ENCODE measurements around the gene KRT81. TPM values are rescaled to one million over a fixed set of nuclear protein-coding genes. Genes with fewer than 3 reads are reported as not detected.

Gene KRT81
- total RNA-seq, 1 donor from 2014 or later = 0.83 TPM

DNA sequence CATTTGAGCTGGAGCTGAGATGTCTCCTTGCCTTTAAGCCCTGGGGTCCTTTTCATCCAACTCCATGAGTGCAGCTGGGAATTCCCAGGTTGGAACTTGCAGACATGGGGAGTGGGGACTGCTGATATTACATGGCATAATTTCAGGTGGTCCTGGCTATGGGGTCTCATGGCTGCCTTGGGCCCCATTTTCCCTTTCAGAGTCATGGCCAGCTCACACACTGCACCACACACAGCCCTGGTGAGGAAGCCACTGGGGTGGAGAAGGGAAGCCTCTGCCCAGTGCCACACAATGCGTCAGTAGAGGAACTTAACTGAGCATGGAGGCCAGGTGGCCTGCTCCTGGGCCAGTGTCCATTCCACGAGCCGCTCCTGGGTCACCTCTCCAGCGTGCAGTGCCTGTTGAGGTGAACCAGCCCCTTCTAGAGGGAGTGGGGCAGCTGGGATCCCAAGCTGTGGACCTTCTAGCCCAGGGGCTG, 34.2 kb downstream of the KRT81 start:
- DNase-seq (ENCODE audit: extremely low spot score, unreplicated experiment) = no peak
- Mint-ChIP-seq H3K36me3 (ENCODE audit: unreplicated experiment) (no peaks in the 10 kb centered on the region), H3K9me3 (ENCODE audit: unreplicated experiment) (no peaks in the 10 kb centered on the region)

DNA sequence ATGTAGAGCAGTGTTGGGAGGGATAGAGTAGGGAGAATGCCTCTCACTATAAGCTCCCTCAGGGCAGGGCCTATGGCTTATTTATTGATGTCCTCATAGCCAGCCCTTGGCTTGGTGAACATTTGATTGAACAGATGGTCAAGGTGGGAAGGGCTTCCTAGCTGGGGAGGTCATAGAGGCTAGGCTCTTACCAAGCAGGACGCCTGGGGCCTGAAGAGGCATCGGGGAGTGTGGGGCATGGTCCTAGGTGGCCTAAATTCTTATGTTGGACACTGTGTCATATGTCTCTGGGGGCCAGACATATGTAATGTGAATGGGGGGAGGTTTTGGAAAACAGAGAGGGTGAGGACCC, 34.8 kb downstream of the KRT81 start:
- no peak overlapping the region for H3K27ac Mint-ChIP-seq (ENCODE audit: unreplicated experiment)
- peaks cover 24% of the 10 kb centered on the region for H3K4me1 Mint-ChIP-seq (ENCODE audit: unreplicated experiment)
- no peaks in the 10 kb centered on the region for H3K9me3 Mint-ChIP-seq (ENCODE audit: unreplicated experiment)
- no peak overlapping the region for H3K4me3 Mint-ChIP-seq (ENCODE audit: unreplicated experiment)
- H3K36me3 Mint-ChIP-seq (ENCODE audit: unreplicated experiment) = no peaks in the 10 kb centered on the region
- DNase-seq (ENCODE audit: extremely low spot score, unreplicated experiment) = no peak
- TF ChIP-seq, protein P1, sequence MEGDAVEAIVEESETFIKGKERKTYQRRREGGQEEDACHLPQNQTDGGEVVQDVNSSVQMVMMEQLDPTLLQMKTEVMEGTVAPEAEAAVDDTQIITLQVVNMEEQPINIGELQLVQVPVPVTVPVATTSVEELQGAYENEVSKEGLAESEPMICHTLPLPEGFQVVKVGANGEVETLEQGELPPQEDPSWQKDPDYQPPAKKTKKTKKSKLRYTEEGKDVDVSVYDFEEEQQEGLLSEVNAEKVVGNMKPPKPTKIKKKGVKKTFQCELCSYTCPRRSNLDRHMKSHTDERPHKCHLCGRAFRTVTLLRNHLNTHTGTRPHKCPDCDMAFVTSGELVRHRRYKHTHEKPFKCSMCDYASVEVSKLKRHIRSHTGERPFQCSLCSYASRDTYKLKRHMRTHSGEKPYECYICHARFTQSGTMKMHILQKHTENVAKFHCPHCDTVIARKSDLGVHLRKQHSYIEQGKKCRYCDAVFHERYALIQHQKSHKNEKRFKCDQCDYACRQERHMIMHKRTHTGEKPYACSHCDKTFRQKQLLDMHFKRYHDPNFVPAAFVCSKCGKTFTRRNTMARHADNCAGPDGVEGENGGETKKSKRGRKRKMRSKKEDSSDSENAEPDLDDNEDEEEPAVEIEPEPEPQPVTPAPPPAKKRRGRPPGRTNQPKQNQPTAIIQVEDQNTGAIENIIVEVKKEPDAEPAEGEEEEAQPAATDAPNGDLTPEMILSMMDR (IDR thresholded peaks at IDR 0.05) = no peak
- H3K27me3 Mint-ChIP-seq (ENCODE audit: unreplicated experiment) = no peaks in the 10 kb centered on the region

More for the DNA sequence above, 34.2 kb downstream of the KRT81 start:
- Mint-ChIP-seq H3K4me1 (ENCODE audit: unreplicated experiment) (peaks cover 26% of the 10 kb centered on the region), H3K27me3 (ENCODE audit: unreplicated experiment) (no peaks in the 10 kb centered on the region), H3K4me3 (ENCODE audit: unreplicated experiment) (no peak overlapping the region), H3K27ac (ENCODE audit: unreplicated experiment) (no peak overlapping the region)
- TF ChIP-seq, protein P1 (IDR thresholded peaks at IDR 0.05) = no peak

DNA sequence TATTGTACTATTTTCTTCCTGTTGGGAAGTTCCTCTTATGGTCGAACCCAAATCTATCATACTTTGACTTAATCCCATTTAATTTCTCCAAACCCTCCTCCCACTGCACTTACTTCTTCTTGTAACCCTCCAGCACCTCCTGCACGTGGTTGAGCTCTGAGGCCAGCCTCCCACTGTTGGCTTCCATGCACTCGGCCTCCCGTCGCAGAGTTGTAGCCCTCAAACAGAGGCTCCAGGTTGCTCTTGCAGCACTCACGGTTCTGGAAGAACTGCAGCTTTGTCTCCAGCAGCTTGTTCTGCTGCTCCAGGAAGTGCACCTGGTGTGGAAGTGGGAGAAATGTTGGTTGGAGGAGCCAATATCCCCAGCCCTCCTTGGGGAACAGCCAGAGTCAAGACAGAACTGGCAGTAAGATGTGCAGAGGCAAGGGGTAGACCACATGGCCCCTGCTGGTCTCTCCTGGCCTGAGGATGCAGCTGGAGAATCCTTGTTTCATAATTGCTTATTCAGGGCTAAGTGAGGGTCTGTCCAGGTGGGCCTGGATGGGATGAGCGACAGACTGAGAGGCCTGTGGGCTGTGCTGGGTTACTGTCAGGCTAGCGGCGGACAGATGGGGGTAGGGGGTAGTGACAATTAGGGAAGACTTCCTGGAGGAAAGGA, 35.3 kb downstream of the KRT81 start:
- no peak overlapping the region for H3K27ac Mint-ChIP-seq (ENCODE audit: unreplicated experiment)
- no peaks in the 10 kb centered on the region for H3K9me3 Mint-ChIP-seq (ENCODE audit: unreplicated experiment)
- H3K4me1 Mint-ChIP-seq (ENCODE audit: unreplicated experiment) = peaks cover 19% of the 10 kb centered on the region
- no peak for DNase-seq (ENCODE audit: extremely low spot score, unreplicated experiment)
- no peaks in the 10 kb centered on the region for H3K36me3 Mint-ChIP-seq (ENCODE audit: unreplicated experiment)
- H3K4me3 Mint-ChIP-seq (ENCODE audit: unreplicated experiment) = no peak overlapping the region
- TF ChIP-seq, protein P1 (IDR thresholded peaks at IDR 0.05) = no peak
- no peaks in the 10 kb centered on the region for H3K27me3 Mint-ChIP-seq (ENCODE audit: unreplicated experiment)

DNA sequence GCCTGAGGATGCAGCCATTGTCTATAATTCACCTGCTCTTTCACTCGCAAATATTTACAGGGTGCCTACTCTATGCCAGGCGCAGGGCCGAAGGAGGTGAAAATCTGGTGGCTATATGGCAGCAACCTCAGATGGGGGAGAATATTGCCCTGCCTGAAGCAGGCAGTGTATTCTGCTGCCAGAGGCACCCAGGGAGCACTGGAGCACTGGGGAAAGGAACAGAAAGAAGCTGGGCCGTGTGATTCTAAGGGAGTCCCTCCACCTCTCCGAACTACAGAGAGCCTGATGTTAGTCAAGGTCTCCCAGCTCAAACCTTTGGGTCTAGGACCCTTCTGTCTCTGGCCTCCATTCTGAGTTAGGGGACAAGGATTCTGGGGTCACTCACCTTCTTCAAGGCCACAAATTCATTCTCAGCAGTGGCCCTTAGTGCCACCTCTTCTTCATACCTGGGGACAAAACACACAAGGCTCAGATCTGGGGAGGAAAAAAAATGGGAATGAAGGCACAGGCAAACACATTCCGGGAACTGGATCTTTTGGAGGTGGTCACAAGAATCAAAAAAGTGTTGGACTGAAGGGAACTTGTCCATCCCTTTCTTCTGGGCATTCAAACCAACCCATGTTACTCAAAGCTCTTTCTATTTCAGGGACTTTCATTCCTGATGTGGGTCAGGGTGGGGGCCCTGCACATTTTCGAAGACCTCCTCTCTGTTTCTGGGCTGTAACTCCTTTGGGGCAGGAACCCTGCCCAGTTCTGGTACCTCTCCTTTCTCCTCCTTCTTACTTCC, 36.2 kb downstream of the KRT81 start:
- Mint-ChIP-seq H3K27me3 (ENCODE audit: unreplicated experiment) (no peaks in the 10 kb centered on the region), H3K27ac (ENCODE audit: unreplicated experiment) (no peak overlapping the region), H3K36me3 (ENCODE audit: unreplicated experiment) (no peaks in the 10 kb centered on the region), H3K4me3 (ENCODE audit: unreplicated experiment) (no peak overlapping the region), H3K4me1 (ENCODE audit: unreplicated experiment) (peaks cover 10% of the 10 kb centered on the region), H3K9me3 (ENCODE audit: unreplicated experiment) (no peaks in the 10 kb centered on the region)
- no peak for DNase-seq (ENCODE audit: extremely low spot score, unreplicated experiment)
- TF ChIP-seq, protein P1 (IDR thresholded peaks at IDR 0.05) = no peak

All from osteocyte (in vitro differentiated cells).